Renal cortex interstitium (tissue), 11 donors: Measurements from ENCODE around the gene PRTFDC1. TPM values are rescaled to one million over a fixed set of nuclear protein-coding genes. Genes with fewer than 3 reads are reported as not detected.
"Not testable (repeated sequence)": the region's sequence is repeated elsewhere in the genome, so short reads cannot be mapped to it uniquely, and the experiment has no call there.

Source experiments
- DNase-seq, 11 donors: peaks; one replicate each; pipeline ENCODE4 v3.0.0-alpha.2; 2013; ENCODE audit warnings: low read depth in 9 of 11, low spot score in 4 of 11; ENCODE audit errors: extremely low read depth in 1 of 11
- polyA plus RNA-seq, 3 donors: library from polyadenylated mRNA; unstranded; fragments of 120-200 nt; gene quantifications; one replicate each; pipeline ENCODE4 v1.2.1, GENCODE V29; 2013; ENCODE audit not compliant: insufficient read length in 3 of 3

PRTFDC1 gene
- polyA plus RNA-seq, 3 donors = 33.5 to 41.3 (median 38.8) TPM

- no peak for DNase-seq
These were observed 19.0 kb upstream of the PRTFDC1 start for GRCh38 chr10:24971374-24971773.

GRCh38 chr10:24969841-24970281 is 17.5 kb upstream of the PRTFDC1 start:
- peak in 1 of 11 donors; percentile 9 for DNase-seq

- not testable (repeated sequence) for DNase-seq
These were observed 16.5 kb upstream of the PRTFDC1 start for GRCh38 chr10:24968951-24969350.

- no peak for DNase-seq
These were observed 15.9 kb upstream of the PRTFDC1 start for GRCh38 chr10:24968349-24968748.

GRCh38 chr10:24966962-24967481 is 14.6 kb upstream of the PRTFDC1 start:
- no peak for DNase-seq

- DNase-seq = no peak
These were observed 12.6 kb upstream of the PRTFDC1 start for GRCh38 chr10:24965051-24965450.

- peak in 2 of 11 donors; percentile 31 to 55 for DNase-seq
These were observed 11.2 kb upstream of the PRTFDC1 start for GRCh38 chr10:24963521-24964041.

GRCh38 chr10:24962995-24963394 is 10.6 kb upstream of the PRTFDC1 start:
- DNase-seq = no peak

- DNase-seq = no peak
These were observed 9.2 kb upstream of the PRTFDC1 start for GRCh38 chr10:24961582-24961981.

- no peak for DNase-seq
These were observed 7.0 kb upstream of the PRTFDC1 start for GRCh38 chr10:24959382-24959730.

- DNase-seq = peak in 9 of 11 donors; percentile 60 to 87 (median 77)
These were observed 6.4 kb upstream of the PRTFDC1 start for GRCh38 chr10:24958721-24959381.

GRCh38 chr10:24958091-24958720 is 5.8 kb upstream of the PRTFDC1 start:
- peak in 1 of 11 donors; percentile 15 for DNase-seq

- DNase-seq = not testable (repeated sequence)
These were observed 5.2 kb upstream of the PRTFDC1 start for GRCh38 chr10:24957624-24958051.

GRCh38 chr10:24953675-24954074 is 1.3 kb upstream of the PRTFDC1 start:
- no peak for DNase-seq

- DNase-seq = peak in 7 of 11 donors; percentile 33 to 51 (median 48)
These were observed 570 bp upstream of the PRTFDC1 start for GRCh38 chr10:24952707-24953645.

GRCh38 chr10:24951201-24952142 is 934 bp downstream of the PRTFDC1 start:
- DNase-seq = peak in 3 of 11 donors; percentile 32 to 43 (median 40)

GRCh38 chr10:24950439-24950838 is 2.0 kb downstream of the PRTFDC1 start:
- no peak for DNase-seq

GRCh38 chr10:24949616-24950015 is 2.8 kb downstream of the PRTFDC1 start:
- no peak for DNase-seq
